ENCODE results near the gene RPL36. TPM values are rescaled to one million over a fixed set of nuclear protein-coding genes. Genes with fewer than 3 reads are reported as not detected.

The RPL36 gene
- total RNA-seq, 4 donors from 2014 or later, result 461 to 719 (median 614) TPM

DNA sequence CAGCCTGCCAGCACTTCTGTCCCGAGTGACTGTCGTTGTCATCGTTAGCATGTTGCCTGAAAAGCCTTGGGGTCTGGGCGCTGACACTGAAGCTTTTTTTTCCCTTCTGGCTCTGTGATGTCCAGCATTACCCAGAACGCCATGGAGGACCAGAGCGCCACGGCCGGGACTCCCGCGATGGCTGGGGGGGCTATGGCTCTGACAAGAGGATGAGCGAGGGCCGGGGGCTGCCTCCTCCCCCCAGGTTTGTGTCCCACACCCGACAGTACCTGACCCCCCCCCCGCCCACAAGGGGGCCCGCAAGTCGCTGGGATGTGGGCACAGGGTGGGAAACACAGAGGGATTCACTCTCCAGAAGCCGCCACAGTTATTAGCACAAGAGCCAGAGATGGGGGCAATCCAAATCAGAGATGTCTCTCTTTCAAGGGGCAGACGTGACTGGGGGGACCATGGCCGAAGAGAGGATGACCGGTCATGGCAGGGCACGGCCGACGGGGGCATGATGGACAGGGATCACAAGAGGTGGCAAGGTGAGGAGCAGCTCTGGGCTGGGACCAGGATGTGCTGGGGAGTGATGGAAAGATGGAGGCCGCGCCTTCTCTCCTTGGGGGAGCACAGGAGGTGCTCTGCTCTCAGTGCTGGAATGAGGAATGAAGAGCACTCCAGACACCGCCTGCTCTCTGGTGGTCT is 23.0 kb upstream of the RPL36 start:
- no peak for TF ChIP-seq CTCF (IDR thresholded peaks at IDR 0.05)
- TF ChIP-seq POLR2AphosphoS5 (IDR thresholded peaks at IDR 0.05), result no peak
- no peak for TF ChIP-seq EP300 (IDR thresholded peaks at IDR 0.05)
- no peak for TF ChIP-seq POLR2A (IDR thresholded peaks at IDR 0.05; ENCODE audit: low read depth)
- H3K36me3 ChIP-seq, result peaks cover 75 to 91% (median 90%) of the 10 kb centered on the region in 4 donors
- H3K4me3 ChIP-seq, result no peak overlapping the region
- intact Hi-C loops (cut with DNase I), result no loop called here
- H3K27me3 ChIP-seq, result no peaks in the 10 kb centered on the region
- H3K27ac ChIP-seq (replicated peaks in 1 of 4), result no peak overlapping the region
- H3K4me1 ChIP-seq, result no peaks in the 10 kb centered on the region
- no peak for DNase-seq (ENCODE audit: extremely low spot score)
- 89% methylated on average over 11 of the region's 26 CpGs for WGBS
- H3K9me3 ChIP-seq, result no peaks in the 10 kb centered on the region

DNA sequence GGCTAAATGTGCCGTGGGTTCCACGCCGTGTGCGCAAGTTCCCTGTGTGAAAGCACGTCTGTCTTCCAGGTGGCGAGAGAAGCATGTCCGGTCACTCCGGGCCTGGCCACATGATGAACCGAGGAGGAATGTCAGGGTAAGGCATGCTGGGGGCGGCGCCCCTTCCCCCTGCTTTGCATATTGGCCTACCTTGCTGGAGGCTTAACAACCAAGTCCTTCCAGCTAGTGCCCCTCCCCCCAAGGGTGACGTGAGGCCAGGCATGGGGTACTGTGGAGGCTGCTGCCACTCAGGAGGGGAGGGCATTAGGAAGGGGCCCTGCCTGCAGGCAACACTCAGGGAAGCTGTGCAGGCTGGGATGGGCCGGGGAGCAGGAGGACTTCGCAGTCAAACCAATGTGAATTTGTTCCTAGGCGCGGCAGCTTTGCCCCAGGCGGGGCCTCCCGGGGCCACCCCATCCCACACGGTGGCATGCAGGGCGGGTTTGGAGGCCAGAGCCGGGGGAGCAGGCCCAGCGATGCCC is 22.3 kb upstream of the RPL36 start:
- Histone ChIP-seq H3K4me1 (no peaks in the 10 kb centered on the region), H3K27ac (replicated peaks in 1 of 4) (no peak overlapping the region), H3K4me3 (no peak overlapping the region), H3K27me3 (no peaks in the 10 kb centered on the region), H3K36me3 (peaks cover 67 to 83% (median 83%) of the 10 kb centered on the region in 4 donors), H3K9me3 (no peaks in the 10 kb centered on the region)
- DNase-seq (ENCODE audit: extremely low spot score), result no peak
- TF ChIP-seq POLR2AphosphoS5 (IDR thresholded peaks at IDR 0.05) (peak in 1 of 2 donors; percentile 12), CTCF (IDR thresholded peaks at IDR 0.05) (no peak), POLR2A (IDR thresholded peaks at IDR 0.05; ENCODE audit: low read depth) (no peak), EP300 (IDR thresholded peaks at IDR 0.05) (no peak)
- WGBS, result 86% methylated on average over 22 of the region's 22 CpGs
- intact Hi-C loops (cut with DNase I), result no loop called here

- no peak for DNase-seq (ENCODE audit: extremely low spot score)
- intact Hi-C loops (cut with DNase I), result no loop called here
- H3K4me3 ChIP-seq, result no peak overlapping the region
- H3K27ac ChIP-seq (replicated peaks in 1 of 4), result no peak overlapping the region
- no peaks in the 10 kb centered on the region for H3K4me1 ChIP-seq
- no peaks in the 10 kb centered on the region for H3K27me3 ChIP-seq
- no peaks in the 10 kb centered on the region for H3K9me3 ChIP-seq
- 85% methylated on average over 2 of the region's 11 CpGs for WGBS
- TF ChIP-seq EP300 (IDR thresholded peaks at IDR 0.05) (no peak), CTCF (IDR thresholded peaks at IDR 0.05) (no peak), POLR2A (IDR thresholded peaks at IDR 0.05; ENCODE audit: low read depth) (no peak), POLR2AphosphoS5 (IDR thresholded peaks at IDR 0.05) (no peak)
- peaks cover 53 to 69% (median 69%) of the 10 kb centered on the region in 4 donors for H3K36me3 ChIP-seq
These were observed 20.9 kb upstream of the RPL36 start for GRCh38 chr19:5669212-5669611.

DNA sequence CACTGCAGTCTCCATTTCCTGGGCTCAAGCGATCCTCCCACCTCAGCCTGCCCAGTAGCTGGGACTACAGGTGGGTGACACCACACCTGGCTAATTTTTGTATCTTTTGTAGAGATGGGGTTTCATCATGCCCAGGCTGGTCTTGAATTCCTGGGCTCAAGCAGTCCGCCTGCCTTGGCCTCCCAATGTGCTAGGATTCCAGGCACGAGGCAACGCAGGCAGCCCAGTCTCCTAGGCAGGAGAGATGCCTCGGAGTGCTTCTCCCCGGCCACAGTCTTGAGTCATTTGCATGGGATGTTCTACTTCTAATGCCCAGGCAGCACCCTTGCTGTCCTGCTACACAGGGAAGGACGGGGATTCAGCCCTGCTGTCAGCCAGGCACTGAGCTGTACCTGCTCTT is 18.5 kb upstream of the RPL36 start:
- Histone ChIP-seq H3K36me3 (peaks cover 29 to 45% (median 45%) of the 10 kb centered on the region in 4 donors), H3K4me3 (no peak overlapping the region), H3K4me1 (peaks cover 0 to 5% (median 0%) of the 10 kb centered on the region in 4 donors), H3K9me3 (no peaks in the 10 kb centered on the region), H3K27ac (replicated peaks in 1 of 4) (no peak overlapping the region), H3K27me3 (no peaks in the 10 kb centered on the region)
- DNase-seq (ENCODE audit: extremely low spot score), result no peak
- intact Hi-C loops (cut with DNase I), result no loop called here
- TF ChIP-seq POLR2AphosphoS5 (IDR thresholded peaks at IDR 0.05) (no peak), EP300 (IDR thresholded peaks at IDR 0.05) (no peak), POLR2A (IDR thresholded peaks at IDR 0.05; ENCODE audit: low read depth) (no peak), CTCF (IDR thresholded peaks at IDR 0.05) (no peak)
- WGBS, result 98% methylated on average over 5 of the region's 7 CpGs
